ENCODE results near the gene PTH2. TPM values are rescaled to one million over a fixed set of nuclear protein-coding genes. Genes with fewer than 3 reads are reported as not detected.

The PTH2 gene
- total and polyA plus RNA-seq, 10 of the 15 experiments (the other 5 are each of a cell fraction or from before 2014, with no cell fraction given) = not detected

DNA sequence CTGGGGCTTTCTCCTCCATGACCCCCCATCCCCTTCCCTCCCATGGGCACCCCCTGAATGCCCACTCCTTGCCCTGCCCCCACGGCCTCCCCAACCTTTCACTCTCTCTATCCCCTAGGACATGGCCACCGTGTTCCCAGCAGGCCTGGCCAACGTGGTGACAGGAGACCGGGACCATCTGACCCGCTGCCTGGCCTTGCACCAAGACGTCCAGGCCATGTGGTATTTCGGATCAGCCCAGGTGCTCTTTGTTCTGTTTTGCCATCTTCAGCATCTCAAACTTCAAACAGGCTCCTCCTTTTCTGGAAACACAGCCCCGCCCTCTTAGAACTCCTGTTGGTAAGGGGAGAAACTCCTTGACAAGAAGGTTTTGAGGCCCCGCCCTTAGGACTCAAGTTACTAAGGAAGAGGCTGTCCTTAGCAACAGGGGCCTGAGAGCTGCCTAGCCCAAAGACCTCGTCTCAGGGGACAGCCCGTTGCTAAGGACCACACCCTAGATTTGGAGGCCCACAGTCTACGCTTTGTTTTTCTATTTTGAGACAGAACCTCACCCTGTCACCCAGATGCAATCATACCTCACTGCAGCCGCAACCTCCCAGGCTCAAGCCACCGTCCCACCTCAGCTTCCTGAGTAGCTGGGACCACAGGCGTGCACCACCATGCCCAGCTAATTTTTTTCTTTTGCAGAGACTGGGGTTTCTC, 45.7 kb upstream of the PTH2 start:
- no peaks in the 10 kb centered on the region for H4K20me1 ChIP-seq (ENCODE audit: control insufficient read depth, insufficient read depth)
- H3K36me3 ChIP-seq (ENCODE audit: control insufficient read depth in 2 of 2, insufficient read depth in 2 of 2, low read length in 1 of 2) = peaks cover 2% of the 10 kb centered on the region in 2 experiments; a peak in 2 of 4 replicates
- H3K9ac ChIP-seq (ENCODE audit: control insufficient read depth, insufficient read depth, low read length) = no peak overlapping the region
- CTCF ChIA-PET = interaction anchor here (0.5 to 5.9 kb wide), 15 partner anchors 11 to 242 kb away, joined by 3 to 68 read pairs (median 8); partner anchors contain the start of genes ALDH16A1, PIH1D1 and RPL13A
- no peak overlapping the region for H3K4me3 ChIP-seq
- no peaks in the 10 kb centered on the region for H3K27me3 ChIP-seq (replicated peaks in 1 of 2; ENCODE audit: control insufficient read depth in 2 of 2, insufficient read depth in 2 of 2, low read length in 1 of 2)
- peaks cover 37% of the 10 kb centered on the region for H3K4me1 ChIP-seq (ENCODE audit: control insufficient read depth, insufficient read depth, low read length)
- H3K9me3 ChIP-seq (replicated peaks; ENCODE audit: control insufficient read depth, insufficient read depth, low read length) = no peaks in the 10 kb centered on the region
- no peak overlapping the region for H2AFZ ChIP-seq (ENCODE audit: control insufficient read depth, low read depth, low read length)
- POLR2A ChIA-PET = interaction anchor here (0.5 to 6.2 kb wide), 6 partner anchors 10 to 210 kb away, joined by 3 to 81 read pairs (median 4); partner anchors contain the start of genes ALDH16A1 and PIH1D1
- intact Hi-C loops (cut with micrococcal nuclease; ENCODE audit: unreplicated experiment) (no loop called here), in situ Hi-C loops (cut with MboI) (no loop called here)
- no TSS peak for BruUV-seq (replicated peaks)
- no peaks in the 10 kb centered on the region for H3K79me2 ChIP-seq (ENCODE audit: control insufficient read depth, insufficient read depth, low read length)
- FAIRE-seq = peak; percentile 100
- peak; percentile 80 for ATAC-seq
- whole genome bisulfite sequencing (ENCODE audit: insufficient coverage, insufficient replicate concordance, low lambda C conversion rate, missing lambda C conversion rate) = 4% methylated on average over 14 of the region's 15 CpGs
- DNase-seq (ENCODE audit: low read depth, low spot score) = peak; percentile 97
- H3K27ac ChIP-seq (ENCODE audit: control insufficient read depth, insufficient read depth) = peak overlapping the region; percentile 33; the same call in 1 of the 2 replicates
- peak overlapping the region; percentile 44; the same call in 1 of the 2 replicates for H3K4me2 ChIP-seq (ENCODE audit: control insufficient read depth, insufficient read depth)
- SMC1A ChIA-PET (ENCODE audit: uncharacterized antibody, unreplicated experiment) = interaction anchor here (3.2 kb wide), 1 partner anchor 14 kb away, joined by 53 read pairs; the partner anchor contains the start of genes ALDH16A1 and PIH1D1
- RAD21 ChIA-PET (ENCODE audit: unreplicated experiment) = interaction anchor here (0.6 to 6.0 kb wide), 10 partner anchors 14 to 332 kb away, joined by 3 to 90 read pairs (median 4); partner anchors contain the start of genes ALDH16A1, NOSIP, PIH1D1 and PRRG2
- TF ChIP-seq HCFC1 (IDR thresholded peaks at IDR 0.05; ENCODE audit: low read length) (no peak), ZSCAN29 (IDR thresholded peaks at IDR 0.05) (no peak), YBX1 (IDR thresholded peaks at IDR 0.05) (no peak), BMI1 (IDR thresholded peaks at IDR 0.05; ENCODE audit: borderline replicate concordance) (peak; percentile 76), CEBPB (IDR thresholded peaks at IDR 0.05; ENCODE audit: borderline replicate concordance in 1 of 2, low read depth in 2 of 2, low read length in 2 of 2) (no peak), KLF5 (IDR thresholded peaks at IDR 0.05; ENCODE audit: partially characterized antibody) (no peak), CHD1 (IDR thresholded peaks at IDR 0.05; ENCODE audit: low read depth, low read length) (no peak)
- TF ChIP-seq, protein P1, sequence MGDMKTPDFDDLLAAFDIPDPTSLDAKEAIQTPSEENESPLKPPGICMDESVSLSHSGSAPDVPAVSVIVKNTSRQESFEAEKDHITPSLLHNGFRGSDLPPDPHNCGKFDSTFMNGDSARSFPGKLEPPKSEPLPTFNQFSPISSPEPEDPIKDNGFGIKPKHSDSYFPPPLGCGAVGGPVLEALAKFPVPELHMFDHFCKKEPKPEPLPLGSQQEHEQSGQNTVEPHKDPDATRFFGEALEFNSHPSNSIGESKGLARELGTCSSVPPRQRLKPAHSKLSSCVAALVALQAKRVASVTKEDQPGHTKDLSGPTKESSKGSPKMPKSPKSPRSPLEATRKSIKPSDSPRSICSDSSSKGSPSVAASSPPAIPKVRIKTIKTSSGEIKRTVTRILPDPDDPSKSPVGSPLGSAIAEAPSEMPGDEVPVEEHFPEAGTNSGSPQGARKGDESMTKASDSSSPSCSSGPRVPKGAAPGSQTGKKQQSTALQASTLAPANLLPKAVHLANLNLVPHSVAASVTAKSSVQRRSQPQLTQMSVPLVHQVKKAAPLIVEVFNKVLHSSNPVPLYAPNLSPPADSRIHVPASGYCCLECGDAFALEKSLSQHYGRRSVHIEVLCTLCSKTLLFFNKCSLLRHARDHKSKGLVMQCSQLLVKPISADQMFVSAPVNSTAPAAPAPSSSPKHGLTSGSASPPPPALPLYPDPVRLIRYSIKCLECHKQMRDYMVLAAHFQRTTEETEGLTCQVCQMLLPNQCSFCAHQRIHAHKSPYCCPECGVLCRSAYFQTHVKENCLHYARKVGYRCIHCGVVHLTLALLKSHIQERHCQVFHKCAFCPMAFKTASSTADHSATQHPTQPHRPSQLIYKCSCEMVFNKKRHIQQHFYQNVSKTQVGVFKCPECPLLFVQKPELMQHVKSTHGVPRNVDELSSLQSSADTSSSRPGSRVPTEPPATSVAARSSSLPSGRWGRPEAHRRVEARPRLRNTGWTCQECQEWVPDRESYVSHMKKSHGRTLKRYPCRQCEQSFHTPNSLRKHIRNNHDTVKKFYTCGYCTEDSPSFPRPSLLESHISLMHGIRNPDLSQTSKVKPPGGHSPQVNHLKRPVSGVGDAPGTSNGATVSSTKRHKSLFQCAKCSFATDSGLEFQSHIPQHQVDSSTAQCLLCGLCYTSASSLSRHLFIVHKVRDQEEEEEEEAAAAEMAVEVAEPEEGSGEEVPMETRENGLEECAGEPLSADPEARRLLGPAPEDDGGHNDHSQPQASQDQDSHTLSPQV (IDR thresholded peaks at IDR 0.05) = no peak
- TF ChIP-seq, protein P2, sequence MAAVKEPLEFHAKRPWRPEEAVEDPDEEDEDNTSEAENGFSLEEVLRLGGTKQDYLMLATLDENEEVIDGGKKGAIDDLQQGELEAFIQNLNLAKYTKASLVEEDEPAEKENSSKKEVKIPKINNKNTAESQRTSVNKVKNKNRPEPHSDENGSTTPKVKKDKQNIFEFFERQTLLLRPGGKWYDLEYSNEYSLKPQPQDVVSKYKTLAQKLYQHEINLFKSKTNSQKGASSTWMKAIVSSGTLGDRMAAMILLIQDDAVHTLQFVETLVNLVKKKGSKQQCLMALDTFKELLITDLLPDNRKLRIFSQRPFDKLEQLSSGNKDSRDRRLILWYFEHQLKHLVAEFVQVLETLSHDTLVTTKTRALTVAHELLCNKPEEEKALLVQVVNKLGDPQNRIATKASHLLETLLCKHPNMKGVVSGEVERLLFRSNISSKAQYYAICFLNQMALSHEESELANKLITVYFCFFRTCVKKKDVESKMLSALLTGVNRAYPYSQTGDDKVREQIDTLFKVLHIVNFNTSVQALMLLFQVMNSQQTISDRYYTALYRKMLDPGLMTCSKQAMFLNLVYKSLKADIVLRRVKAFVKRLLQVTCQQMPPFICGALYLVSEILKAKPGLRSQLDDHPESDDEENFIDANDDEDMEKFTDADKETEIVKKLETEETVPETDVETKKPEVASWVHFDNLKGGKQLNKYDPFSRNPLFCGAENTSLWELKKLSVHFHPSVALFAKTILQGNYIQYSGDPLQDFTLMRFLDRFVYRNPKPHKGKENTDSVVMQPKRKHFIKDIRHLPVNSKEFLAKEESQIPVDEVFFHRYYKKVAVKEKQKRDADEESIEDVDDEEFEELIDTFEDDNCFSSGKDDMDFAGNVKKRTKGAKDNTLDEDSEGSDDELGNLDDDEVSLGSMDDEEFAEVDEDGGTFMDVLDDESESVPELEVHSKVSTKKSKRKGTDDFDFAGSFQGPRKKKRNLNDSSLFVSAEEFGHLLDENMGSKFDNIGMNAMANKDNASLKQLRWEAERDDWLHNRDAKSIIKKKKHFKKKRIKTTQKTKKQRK (IDR thresholded peaks at IDR 0.05; ENCODE audit: low read depth, low read length) = no peak
- TF ChIP-seq, protein P3, sequence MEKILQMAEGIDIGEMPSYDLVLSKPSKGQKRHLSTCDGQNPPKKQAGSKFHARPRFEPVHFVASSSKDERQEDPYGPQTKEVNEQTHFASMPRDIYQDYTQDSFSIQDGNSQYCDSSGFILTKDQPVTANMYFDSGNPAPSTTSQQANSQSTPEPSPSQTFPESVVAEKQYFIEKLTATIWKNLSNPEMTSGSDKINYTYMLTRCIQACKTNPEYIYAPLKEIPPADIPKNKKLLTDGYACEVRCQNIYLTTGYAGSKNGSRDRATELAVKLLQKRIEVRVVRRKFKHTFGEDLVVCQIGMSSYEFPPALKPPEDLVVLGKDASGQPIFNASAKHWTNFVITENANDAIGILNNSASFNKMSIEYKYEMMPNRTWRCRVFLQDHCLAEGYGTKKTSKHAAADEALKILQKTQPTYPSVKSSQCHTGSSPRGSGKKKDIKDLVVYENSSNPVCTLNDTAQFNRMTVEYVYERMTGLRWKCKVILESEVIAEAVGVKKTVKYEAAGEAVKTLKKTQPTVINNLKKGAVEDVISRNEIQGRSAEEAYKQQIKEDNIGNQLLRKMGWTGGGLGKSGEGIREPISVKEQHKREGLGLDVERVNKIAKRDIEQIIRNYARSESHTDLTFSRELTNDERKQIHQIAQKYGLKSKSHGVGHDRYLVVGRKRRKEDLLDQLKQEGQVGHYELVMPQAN (conservative IDR thresholded peaks at IDR 0.05) = no peak
- TF ChIP-seq, protein P4, sequence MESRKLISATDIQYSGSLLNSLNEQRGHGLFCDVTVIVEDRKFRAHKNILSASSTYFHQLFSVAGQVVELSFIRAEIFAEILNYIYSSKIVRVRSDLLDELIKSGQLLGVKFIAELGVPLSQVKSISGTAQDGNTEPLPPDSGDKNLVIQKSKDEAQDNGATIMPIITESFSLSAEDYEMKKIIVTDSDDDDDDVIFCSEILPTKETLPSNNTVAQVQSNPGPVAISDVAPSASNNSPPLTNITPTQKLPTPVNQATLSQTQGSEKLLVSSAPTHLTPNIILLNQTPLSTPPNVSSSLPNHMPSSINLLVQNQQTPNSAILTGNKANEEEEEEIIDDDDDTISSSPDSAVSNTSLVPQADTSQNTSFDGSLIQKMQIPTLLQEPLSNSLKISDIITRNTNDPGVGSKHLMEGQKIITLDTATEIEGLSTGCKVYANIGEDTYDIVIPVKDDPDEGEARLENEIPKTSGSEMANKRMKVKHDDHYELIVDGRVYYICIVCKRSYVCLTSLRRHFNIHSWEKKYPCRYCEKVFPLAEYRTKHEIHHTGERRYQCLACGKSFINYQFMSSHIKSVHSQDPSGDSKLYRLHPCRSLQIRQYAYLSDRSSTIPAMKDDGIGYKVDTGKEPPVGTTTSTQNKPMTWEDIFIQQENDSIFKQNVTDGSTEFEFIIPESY (IDR thresholded peaks at IDR 0.05) = no peak

Measured in GM12878 (cell line).